Type B pancreatic cell (in vitro differentiated cells): ENCODE results near the gene RAPGEF4. TPM values are rescaled to one million over a fixed set of nuclear protein-coding genes. Genes with fewer than 3 reads are reported as not detected.

ENCODE experiments used
- DNase-seq: peaks from one replicate; pipeline ENCODE4 v3.0.0; 2021; ENCODE audit warnings: mixed read lengths; ENCODE audit not compliant: unreplicated experiment; ENCODE audit errors: extremely low spot score
- H3K27ac Mint-ChIP-seq: 2 replicates; pipeline ENCODE4 v1.8.0; 2021; ENCODE audit warnings: mild to moderate bottlenecking, mixed read lengths
- H3K27me3 Mint-ChIP-seq: 2 replicates; pipeline ENCODE4 v1.8.0; 2021; ENCODE audit warnings: mixed read lengths
- H3K36me3 Mint-ChIP-seq: 2 replicates; pipeline ENCODE4 v1.8.0; 2021; ENCODE audit warnings: mixed read lengths
- H3K4me1 Mint-ChIP-seq: one replicate; pipeline ENCODE4 v1.8.0; 2021; ENCODE audit warnings: mixed read lengths; ENCODE audit not compliant: unreplicated experiment
- H3K4me3 Mint-ChIP-seq: 2 replicates; pipeline ENCODE4 v1.8.0; 2021; ENCODE audit warnings: mild to moderate bottlenecking, mixed read lengths
- H3K9me3 Mint-ChIP-seq: 2 replicates; pipeline ENCODE4 v1.8.0; 2021; ENCODE audit warnings: mixed read lengths
- CTCF ChIP-seq: fragments of 200-600 bp; sonication (generic); conservative IDR thresholded peaks from 2 replicates; pipeline ENCODE4 v1.5.0; 2021; ENCODE audit warnings: antibody characterized with exemption, mild to moderate bottlenecking
- total RNA-seq: library from RNA; stranded (reverse); gene quantifications from 2 replicates; pipeline ENCODE4 v1.2.1, GENCODE V29; 2021; ENCODE audit warnings: low replicate concordance

Gene RAPGEF4
- total RNA-seq, 1 donor from 2014 or later, result 4.3 TPM

DNA sequence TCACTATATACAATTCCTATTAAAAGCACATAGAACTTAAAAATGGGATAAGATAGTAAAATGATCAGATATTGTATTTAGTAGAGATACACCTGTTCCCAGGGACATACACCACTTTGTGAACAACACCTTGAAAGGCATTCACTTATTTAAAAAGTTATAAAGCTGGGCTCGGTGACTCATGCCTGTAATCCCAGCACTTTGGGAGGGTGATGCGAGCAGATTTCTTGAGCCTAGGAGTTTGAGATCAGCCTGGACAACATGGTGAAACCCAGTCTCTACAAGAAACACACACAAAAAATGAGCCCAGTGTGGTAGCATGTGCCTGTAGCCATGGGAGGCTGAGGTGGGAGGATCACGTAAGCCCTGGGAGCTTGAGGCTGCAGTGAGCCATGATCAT lies 90.9 kb downstream of the RAPGEF4 start:
- Mint-ChIP-seq H3K27me3 (no peaks in the 10 kb centered on the region), H3K9me3 (no peaks in the 10 kb centered on the region), H3K27ac (no peak overlapping the region), H3K4me3 (no peak overlapping the region), H3K4me1 (peaks cover 6% of the 10 kb centered on the region), H3K36me3 (no peaks in the 10 kb centered on the region)
- no peak for TF ChIP-seq CTCF
- no peak for DNase-seq

GRCh38 chr2:172829229-172829628 lies 93.6 kb downstream of the RAPGEF4 start:
- DNase-seq, result no peak
- no peak overlapping the region for H3K27ac Mint-ChIP-seq
- H3K4me3 Mint-ChIP-seq, result no peak overlapping the region
- H3K9me3 Mint-ChIP-seq, result no peaks in the 10 kb centered on the region
- peaks cover 4% of the 10 kb centered on the region for H3K4me1 Mint-ChIP-seq
- no peaks in the 10 kb centered on the region for H3K36me3 Mint-ChIP-seq
- H3K27me3 Mint-ChIP-seq, result no peaks in the 10 kb centered on the region
- no peak for TF ChIP-seq CTCF

DNA sequence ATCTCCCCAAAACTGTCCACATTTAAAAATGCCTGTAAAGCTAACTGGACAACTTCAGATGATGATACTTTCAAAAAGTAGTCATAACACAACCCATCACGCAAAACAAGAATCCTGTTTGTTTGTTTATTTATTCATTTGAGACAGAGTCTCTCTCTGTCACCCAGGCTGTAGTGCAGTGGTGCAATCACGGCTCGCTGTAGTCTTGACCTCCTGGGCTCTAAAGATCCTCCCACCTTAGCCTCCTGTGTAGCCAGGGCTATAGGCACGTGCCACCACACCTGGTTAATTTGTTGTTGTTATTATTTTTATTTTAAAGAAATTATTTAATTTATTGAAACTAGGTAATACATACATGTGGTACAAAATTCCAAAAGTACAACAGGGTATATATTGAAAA lies 94.8 kb downstream of the RAPGEF4 start:
- no peak for TF ChIP-seq CTCF
- no peaks in the 10 kb centered on the region for H3K36me3 Mint-ChIP-seq
- peaks cover 8% of the 10 kb centered on the region for H3K4me1 Mint-ChIP-seq
- H3K4me3 Mint-ChIP-seq, result no peak overlapping the region
- H3K9me3 Mint-ChIP-seq, result no peaks in the 10 kb centered on the region
- H3K27ac Mint-ChIP-seq, result no peak overlapping the region
- DNase-seq, result no peak
- no peaks in the 10 kb centered on the region for H3K27me3 Mint-ChIP-seq

GRCh38 chr2:172833898-172834297 lies 98.3 kb downstream of the RAPGEF4 start:
- no peak for DNase-seq
- H3K4me1 Mint-ChIP-seq, result peaks cover 13% of the 10 kb centered on the region
- H3K27me3 Mint-ChIP-seq, result no peaks in the 10 kb centered on the region
- no peak overlapping the region for H3K27ac Mint-ChIP-seq
- H3K36me3 Mint-ChIP-seq, result no peaks in the 10 kb centered on the region
- no peak overlapping the region for H3K4me3 Mint-ChIP-seq
- H3K9me3 Mint-ChIP-seq, result no peaks in the 10 kb centered on the region
- TF ChIP-seq CTCF, result no peak

GRCh38 chr2:172834881-172835280 lies 99.2 kb downstream of the RAPGEF4 start:
- H3K9me3 Mint-ChIP-seq, result no peaks in the 10 kb centered on the region
- TF ChIP-seq CTCF, result no peak
- no peaks in the 10 kb centered on the region for H3K27me3 Mint-ChIP-seq
- DNase-seq, result no peak
- no peak overlapping the region for H3K27ac Mint-ChIP-seq
- peaks cover 13% of the 10 kb centered on the region for H3K4me1 Mint-ChIP-seq
- no peaks in the 10 kb centered on the region for H3K36me3 Mint-ChIP-seq
- no peak overlapping the region for H3K4me3 Mint-ChIP-seq

DNA sequence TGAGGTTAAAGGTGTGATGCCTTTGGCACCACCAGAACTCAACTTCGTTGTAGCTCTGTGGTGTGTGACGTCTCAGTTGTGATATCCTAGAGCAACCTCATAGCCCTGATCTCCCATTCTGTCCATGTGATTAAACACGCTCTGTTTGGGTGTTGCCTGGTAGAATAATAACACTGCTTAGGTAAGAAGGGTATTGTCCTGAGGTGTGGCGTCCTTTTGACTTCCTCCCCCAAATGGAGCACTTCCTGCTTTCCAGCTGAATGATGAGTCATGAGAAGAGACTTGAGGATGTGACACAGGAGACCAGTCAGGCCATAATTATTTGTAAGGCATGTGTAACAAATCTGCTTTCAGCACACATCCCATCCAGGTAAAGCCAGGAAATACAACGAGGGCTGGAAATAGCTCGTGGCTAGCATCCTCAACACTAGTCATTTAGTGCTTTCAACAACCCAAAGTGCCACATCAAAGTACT lies 100.7 kb downstream of the RAPGEF4 start:
- DNase-seq, result no peak
- H3K4me1 Mint-ChIP-seq, result peaks cover 13% of the 10 kb centered on the region
- H3K27ac Mint-ChIP-seq, result peak overlapping the region; percentile 65
- no peak overlapping the region for H3K4me3 Mint-ChIP-seq
- no peak for TF ChIP-seq CTCF
- no peaks in the 10 kb centered on the region for H3K36me3 Mint-ChIP-seq
- H3K9me3 Mint-ChIP-seq, result no peaks in the 10 kb centered on the region
- H3K27me3 Mint-ChIP-seq, result no peaks in the 10 kb centered on the region
